ENCODE data around the gene VPS8. TPM values are rescaled to one million over a fixed set of nuclear protein-coding genes. Genes with fewer than 3 reads are reported as not detected.

The VPS8 gene
- total RNA-seq, 3 donors from 2014 or later, result 52.2 to 86.3 (median 61.9) TPM

GRCh38 chr3:184791171-184791570 is 20.8 kb upstream of the VPS8 start:
- Histone ChIP-seq H3K27me3 (no peaks in the 10 kb centered on the region), H3K4me3 (no peak overlapping the region), H3K36me3 (no peaks in the 10 kb centered on the region), H3K9me3 (no peaks in the 10 kb centered on the region), H3K27ac (no peak overlapping the region), H3K4me1 (no peaks in the 10 kb centered on the region)
- TF ChIP-seq POLR2A (IDR thresholded peaks at IDR 0.05) (no peak), CTCF (IDR thresholded peaks at IDR 0.05) (no peak), POLR2AphosphoS5 (IDR thresholded peaks at IDR 0.05) (no peak)
- no peak for DNase-seq (ENCODE audit: low spot score in 2 of 2)
- intact Hi-C loops (cut with DNase I; ENCODE audit: low total_unique reads), result no loop called here

GRCh38 chr3:184795522-184796190 is 16.3 kb upstream of the VPS8 start:
- no peaks in the 10 kb centered on the region for H3K27me3 ChIP-seq
- no peaks in the 10 kb centered on the region for H3K4me1 ChIP-seq
- TF ChIP-seq POLR2A (IDR thresholded peaks at IDR 0.05), result no peak
- no peak for TF ChIP-seq POLR2AphosphoS5 (IDR thresholded peaks at IDR 0.05)
- TF ChIP-seq CTCF (IDR thresholded peaks at IDR 0.05), result no peak
- H3K27ac ChIP-seq, result no peak overlapping the region
- intact Hi-C loops (cut with DNase I; ENCODE audit: low total_unique reads), result no loop called here
- H3K4me3 ChIP-seq, result no peak overlapping the region
- no peak for DNase-seq (ENCODE audit: low spot score in 2 of 2)
- H3K9me3 ChIP-seq, result no peaks in the 10 kb centered on the region
- no peaks in the 10 kb centered on the region for H3K36me3 ChIP-seq

DNA sequence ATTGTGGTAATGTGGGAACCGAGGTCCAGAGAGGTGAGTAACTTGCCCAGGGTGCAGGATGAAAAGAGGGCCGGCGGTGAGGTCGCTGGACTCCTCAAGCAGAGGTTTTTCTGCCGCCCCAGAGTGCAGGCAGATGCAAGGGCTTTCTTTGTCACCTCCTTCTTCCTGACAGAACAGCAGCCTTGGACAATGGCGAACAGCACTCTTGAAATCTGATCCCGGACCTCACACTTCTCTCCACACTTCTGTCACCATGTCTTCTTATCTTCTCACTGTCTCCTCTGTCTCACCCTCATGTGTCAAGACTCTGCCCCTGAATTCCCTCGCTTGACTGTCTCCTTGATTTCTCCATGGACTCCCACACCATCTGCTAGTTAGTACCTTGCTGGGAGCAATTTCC is 15.4 kb upstream of the VPS8 start:
- no peak for DNase-seq (ENCODE audit: low spot score in 2 of 2)
- TF ChIP-seq POLR2A (IDR thresholded peaks at IDR 0.05), result no peak
- TF ChIP-seq POLR2AphosphoS5 (IDR thresholded peaks at IDR 0.05), result no peak
- TF ChIP-seq CTCF (IDR thresholded peaks at IDR 0.05), result no peak
- Histone ChIP-seq H3K4me1 (no peaks in the 10 kb centered on the region), H3K4me3 (no peak overlapping the region), H3K27me3 (no peaks in the 10 kb centered on the region), H3K9me3 (no peaks in the 10 kb centered on the region), H3K36me3 (no peaks in the 10 kb centered on the region), H3K27ac (no peak overlapping the region)
- intact Hi-C loops (cut with DNase I; ENCODE audit: low total_unique reads), result no loop called here

DNA sequence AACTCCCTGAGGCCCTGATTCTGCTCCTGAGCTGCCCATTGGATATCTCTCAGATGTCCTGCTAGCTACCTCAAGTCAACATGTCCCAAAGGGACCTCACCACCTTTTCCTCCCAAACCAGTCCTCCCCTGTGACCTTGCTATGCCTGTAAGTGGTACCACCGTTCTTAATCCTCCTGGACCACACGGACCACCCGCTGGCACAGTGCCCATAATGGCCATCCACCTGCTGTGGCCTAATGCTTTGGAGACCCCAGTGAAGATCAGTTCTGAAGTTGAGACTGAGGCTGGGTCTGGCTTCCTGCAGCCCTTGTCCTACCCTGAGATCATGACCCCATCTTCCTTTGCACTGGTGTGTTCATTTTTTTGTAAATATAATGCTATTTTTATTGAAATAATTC is 15.0 kb upstream of the VPS8 start:
- no peak for TF ChIP-seq POLR2A (IDR thresholded peaks at IDR 0.05)
- no peak for TF ChIP-seq CTCF (IDR thresholded peaks at IDR 0.05)
- TF ChIP-seq POLR2AphosphoS5 (IDR thresholded peaks at IDR 0.05), result no peak

GRCh38 chr3:184798120-184798519 is 13.8 kb upstream of the VPS8 start:
- Histone ChIP-seq H3K9me3 (no peaks in the 10 kb centered on the region), H3K36me3 (no peaks in the 10 kb centered on the region), H3K27ac (no peak overlapping the region), H3K4me3 (no peak overlapping the region), H3K27me3 (no peaks in the 10 kb centered on the region), H3K4me1 (no peaks in the 10 kb centered on the region)
- DNase-seq (ENCODE audit: low spot score in 2 of 2), result no peak
- TF ChIP-seq POLR2A (IDR thresholded peaks at IDR 0.05), result no peak
- TF ChIP-seq CTCF (IDR thresholded peaks at IDR 0.05), result no peak
- TF ChIP-seq POLR2AphosphoS5 (IDR thresholded peaks at IDR 0.05), result no peak
- intact Hi-C loops (cut with DNase I; ENCODE audit: low total_unique reads), result no loop called here

More for the DNA sequence above, 15.0 kb upstream of the VPS8 start:
- Histone ChIP-seq H3K36me3 (no peaks in the 10 kb centered on the region), H3K4me3 (no peak overlapping the region), H3K27ac (no peak overlapping the region), H3K4me1 (no peaks in the 10 kb centered on the region), H3K9me3 (no peaks in the 10 kb centered on the region), H3K27me3 (no peaks in the 10 kb centered on the region)
- intact Hi-C loops (cut with DNase I; ENCODE audit: low total_unique reads), result no loop called here
- DNase-seq (ENCODE audit: low spot score in 2 of 2), result no peak

Data from breast epithelium (tissue), 4 donors.